Measurements from ENCODE around the gene FBXO15.

The FBXO15 gene

DNA sequence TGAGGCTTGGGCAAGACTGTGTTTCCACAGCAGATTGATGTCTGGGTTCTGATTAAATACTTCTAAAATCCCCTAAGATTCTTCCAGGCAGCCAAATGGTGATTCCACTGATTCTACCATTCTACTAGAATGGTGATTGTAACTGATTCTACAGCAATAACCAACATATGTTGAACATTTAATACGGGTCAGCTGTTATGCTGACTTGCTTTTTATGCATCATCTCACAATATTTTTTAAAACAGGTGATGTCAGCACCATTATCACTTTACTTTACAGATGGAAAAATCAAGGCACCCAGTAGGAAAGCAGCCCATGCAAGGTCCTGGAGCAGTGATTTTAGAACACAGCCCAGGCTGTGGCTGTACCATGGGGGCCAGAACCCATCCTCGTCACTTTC, 38.2 kb upstream of the FBXO15 start:
- CTCF ChIA-PET = interaction anchor here (1.1 to 1.4 kb wide), 2 partner anchors 11 to 156 kb away, joined by 4 to 5 read pairs; no protein-coding TSS in a partner anchor
- H3K4me3 ChIP-seq (ENCODE audit: low read depth, low read length) = no peak overlapping the region

DNA sequence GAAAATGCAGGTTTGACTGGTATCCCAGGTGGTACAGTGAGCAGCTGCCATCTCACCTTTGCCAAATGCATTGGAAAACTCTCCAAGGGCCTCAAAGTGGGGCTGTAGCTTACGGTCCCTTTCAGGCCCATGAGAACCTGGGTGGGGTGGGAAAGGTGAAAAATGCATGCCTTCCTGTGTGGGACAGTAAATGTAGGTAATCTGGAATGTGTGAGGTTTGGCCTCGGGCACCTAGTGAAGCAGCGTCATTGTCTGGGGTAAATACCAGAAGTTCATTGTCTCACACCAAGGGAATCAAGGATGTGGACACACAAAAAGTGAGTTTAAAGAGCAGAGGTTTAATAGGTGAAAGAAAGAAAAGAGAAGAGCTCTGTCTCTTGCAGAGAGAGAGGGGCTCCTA, 37.2 kb upstream of the FBXO15 start:
- Histone ChIP-seq H3K4me1 (ENCODE audit: control insufficient read depth, insufficient read depth, low read length) (no peaks in the 10 kb centered on the region; the same call in 1 of the 2 replicates), H3K4me3 (ENCODE audit: low read depth, low read length) (no peak overlapping the region), H3K36me3 (ENCODE audit: control insufficient read depth in 2 of 2, insufficient read depth in 1 of 2, low read length in 2 of 2) (no peaks in the 10 kb centered on the region), H3K27ac (ENCODE audit: extremely low read depth, low read depth, low read length) (no peak overlapping the region), H3K9me3 (ENCODE audit: control insufficient read depth, insufficient read depth, low read depth, low read length) (no peaks in the 10 kb centered on the region)
- CTCF ChIA-PET = interaction anchor here (0.5 to 1.4 kb wide), 5 partner anchors 9 to 367 kb away, joined by 3 to 5 read pairs (median 3); no protein-coding TSS in a partner anchor
- POLR2A ChIA-PET = no interaction called here
- TF ChIP-seq ZBTB7A (tag by site-specific recombination; IDR thresholded peaks at IDR 0.05; ENCODE audit: low read depth) = no peak
- no peak for TF ChIP-seq ZNF184 (tag by site-specific recombination; IDR thresholded peaks at IDR 0.05)
- TF ChIP-seq ZNF621 (tag by site-specific recombination; IDR thresholded peaks at IDR 0.05) = no peak
- no peak for TF ChIP-seq ZNF433 (tag by site-specific recombination; IDR thresholded peaks at IDR 0.05; ENCODE audit: low read depth)
- TF ChIP-seq ZNF366 (tag by site-specific recombination; conservative IDR thresholded peaks at IDR 0.05) = no peak
- TF ChIP-seq ZNF133 (tag by site-specific recombination; IDR thresholded peaks at IDR 0.05) = no peak
- TF ChIP-seq SP2 (tag by site-specific recombination; IDR thresholded peaks at IDR 0.05) = no peak
- TF ChIP-seq ZNF335 (tag by site-specific recombination; conservative IDR thresholded peaks at IDR 0.05) = no peak
- no peak for TF ChIP-seq BCL11B (tag by site-specific recombination; IDR thresholded peaks at IDR 0.05; ENCODE audit: low read depth)
- TF ChIP-seq REPIN1 (tag by site-specific recombination; IDR thresholded peaks at IDR 0.05; ENCODE audit: low read depth) = no peak
- TF ChIP-seq ZNF610 (tag by site-specific recombination; IDR thresholded peaks at IDR 0.05; ENCODE audit: borderline replicate concordance) = no peak
- no peak for TF ChIP-seq ZNF274 (IDR thresholded peaks at IDR 0.05; ENCODE audit: low read length)
- TF ChIP-seq ZNF274 (tag by site-specific recombination; IDR thresholded peaks at IDR 0.05; ENCODE audit: borderline replicate concordance) = no peak
- TF ChIP-seq, protein P1, sequence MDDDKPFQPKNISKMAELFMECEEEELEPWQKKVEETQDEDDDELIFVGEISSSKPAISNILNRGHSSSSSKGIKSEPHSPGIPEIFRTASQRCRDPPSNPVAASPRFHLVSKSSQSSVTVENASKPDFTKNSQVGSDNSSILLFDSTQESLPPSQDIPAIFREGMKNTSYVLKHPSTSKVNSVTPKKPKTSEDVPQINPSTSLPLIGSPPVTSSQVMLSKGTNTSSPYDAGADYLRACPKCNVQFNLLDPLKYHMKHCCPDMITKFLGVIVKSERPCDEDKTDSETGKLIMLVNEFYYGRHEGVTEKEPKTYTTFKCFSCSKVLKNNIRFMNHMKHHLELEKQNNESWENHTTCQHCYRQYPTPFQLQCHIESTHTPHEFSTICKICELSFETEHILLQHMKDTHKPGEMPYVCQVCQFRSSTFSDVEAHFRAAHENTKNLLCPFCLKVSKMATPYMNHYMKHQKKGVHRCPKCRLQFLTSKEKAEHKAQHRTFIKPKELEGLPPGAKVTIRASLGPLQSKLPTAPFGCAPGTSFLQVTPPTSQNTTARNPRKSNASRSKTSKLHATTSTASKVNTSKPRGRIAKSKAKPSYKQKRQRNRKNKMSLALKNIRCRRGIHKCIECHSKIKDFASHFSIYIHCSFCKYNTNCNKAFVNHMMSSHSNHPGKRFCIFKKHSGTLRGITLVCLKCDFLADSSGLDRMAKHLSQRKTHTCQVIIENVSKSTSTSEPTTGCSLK (tag by site-specific recombination; IDR thresholded peaks at IDR 0.05) = no peak
- TF ChIP-seq, protein P2, sequence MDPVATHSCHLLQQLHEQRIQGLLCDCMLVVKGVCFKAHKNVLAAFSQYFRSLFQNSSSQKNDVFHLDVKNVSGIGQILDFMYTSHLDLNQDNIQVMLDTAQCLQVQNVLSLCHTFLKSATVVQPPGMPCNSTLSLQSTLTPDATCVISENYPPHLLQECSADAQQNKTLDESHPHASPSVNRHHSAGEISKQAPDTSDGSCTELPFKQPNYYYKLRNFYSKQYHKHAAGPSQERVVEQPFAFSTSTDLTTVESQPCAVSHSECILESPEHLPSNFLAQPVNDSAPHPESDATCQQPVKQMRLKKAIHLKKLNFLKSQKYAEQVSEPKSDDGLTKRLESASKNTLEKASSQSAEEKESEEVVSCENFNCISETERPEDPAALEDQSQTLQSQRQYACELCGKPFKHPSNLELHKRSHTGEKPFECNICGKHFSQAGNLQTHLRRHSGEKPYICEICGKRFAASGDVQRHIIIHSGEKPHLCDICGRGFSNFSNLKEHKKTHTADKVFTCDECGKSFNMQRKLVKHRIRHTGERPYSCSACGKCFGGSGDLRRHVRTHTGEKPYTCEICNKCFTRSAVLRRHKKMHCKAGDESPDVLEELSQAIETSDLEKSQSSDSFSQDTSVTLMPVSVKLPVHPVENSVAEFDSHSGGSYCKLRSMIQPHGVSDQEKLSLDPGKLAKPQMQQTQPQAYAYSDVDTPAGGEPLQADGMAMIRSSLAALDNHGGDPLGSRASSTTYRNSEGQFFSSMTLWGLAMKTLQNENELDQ (tag by site-specific recombination; IDR thresholded peaks at IDR 0.05; ENCODE audit: low read depth) = no peak
- TF ChIP-seq ZBTB20 (tag by site-specific recombination; IDR thresholded peaks at IDR 0.05) = no peak
- no peak for TF ChIP-seq YY2 (tag by site-specific recombination; IDR thresholded peaks at IDR 0.05)
- TF ChIP-seq, protein P3, sequence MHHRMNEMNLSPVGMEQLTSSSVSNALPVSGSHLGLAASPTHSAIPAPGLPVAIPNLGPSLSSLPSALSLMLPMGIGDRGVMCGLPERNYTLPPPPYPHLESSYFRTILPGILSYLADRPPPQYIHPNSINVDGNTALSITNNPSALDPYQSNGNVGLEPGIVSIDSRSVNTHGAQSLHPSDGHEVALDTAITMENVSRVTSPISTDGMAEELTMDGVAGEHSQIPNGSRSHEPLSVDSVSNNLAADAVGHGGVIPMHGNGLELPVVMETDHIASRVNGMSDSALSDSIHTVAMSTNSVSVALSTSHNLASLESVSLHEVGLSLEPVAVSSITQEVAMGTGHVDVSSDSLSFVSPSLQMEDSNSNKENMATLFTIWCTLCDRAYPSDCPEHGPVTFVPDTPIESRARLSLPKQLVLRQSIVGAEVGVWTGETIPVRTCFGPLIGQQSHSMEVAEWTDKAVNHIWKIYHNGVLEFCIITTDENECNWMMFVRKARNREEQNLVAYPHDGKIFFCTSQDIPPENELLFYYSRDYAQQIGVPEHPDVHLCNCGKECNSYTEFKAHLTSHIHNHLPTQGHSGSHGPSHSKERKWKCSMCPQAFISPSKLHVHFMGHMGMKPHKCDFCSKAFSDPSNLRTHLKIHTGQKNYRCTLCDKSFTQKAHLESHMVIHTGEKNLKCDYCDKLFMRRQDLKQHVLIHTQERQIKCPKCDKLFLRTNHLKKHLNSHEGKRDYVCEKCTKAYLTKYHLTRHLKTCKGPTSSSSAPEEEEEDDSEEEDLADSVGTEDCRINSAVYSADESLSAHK (tag by site-specific recombination; IDR thresholded peaks at IDR 0.05) = no peak

More for the DNA sequence above, 38.2 kb upstream of the FBXO15 start:
- TF ChIP-seq ZNF366 (tag by site-specific recombination; conservative IDR thresholded peaks at IDR 0.05) (no peak), ZNF555 (tag by site-specific recombination; conservative IDR thresholded peaks at IDR 0.05) (no peak), ZNF37A (tag by site-specific recombination; IDR thresholded peaks at IDR 0.05) (no peak), ZNF660 (tag by site-specific recombination; IDR thresholded peaks at IDR 0.05) (no peak), ZNF138 (tag by site-specific recombination; IDR thresholded peaks at IDR 0.05; ENCODE audit: borderline replicate concordance) (no peak), BCL11A (tag by site-specific recombination; IDR thresholded peaks at IDR 0.05; ENCODE audit: low read depth) (no peak), ZNF664 (tag by site-specific recombination; IDR thresholded peaks at IDR 0.05) (no peak), ZNF76 (tag by site-specific recombination; IDR thresholded peaks at IDR 0.05; ENCODE audit: borderline replicate concordance, low read depth) (no peak), HOXD13 (CRISPR knock-in tag; IDR thresholded peaks at IDR 0.05; ENCODE audit: borderline replicate concordance) (no peak), HOXA7 (CRISPR knock-in tag; IDR thresholded peaks at IDR 0.05; ENCODE audit: borderline replicate concordance) (no peak), ZSCAN30 (tag by site-specific recombination; IDR thresholded peaks at IDR 0.05) (no peak), WT1 (tag by site-specific recombination; IDR thresholded peaks at IDR 0.05) (no peak), ZNF837 (tag by site-specific recombination; IDR thresholded peaks at IDR 0.05) (no peak), ZBTB20 (tag by site-specific recombination; IDR thresholded peaks at IDR 0.05) (no peak), ZNF596 (tag by site-specific recombination; IDR thresholded peaks at IDR 0.05) (no peak), ZNF274 (IDR thresholded peaks at IDR 0.05; ENCODE audit: low read length) (no peak), ZNF274 (tag by site-specific recombination; IDR thresholded peaks at IDR 0.05; ENCODE audit: borderline replicate concordance) (no peak)
- TF ChIP-seq, protein P4, sequence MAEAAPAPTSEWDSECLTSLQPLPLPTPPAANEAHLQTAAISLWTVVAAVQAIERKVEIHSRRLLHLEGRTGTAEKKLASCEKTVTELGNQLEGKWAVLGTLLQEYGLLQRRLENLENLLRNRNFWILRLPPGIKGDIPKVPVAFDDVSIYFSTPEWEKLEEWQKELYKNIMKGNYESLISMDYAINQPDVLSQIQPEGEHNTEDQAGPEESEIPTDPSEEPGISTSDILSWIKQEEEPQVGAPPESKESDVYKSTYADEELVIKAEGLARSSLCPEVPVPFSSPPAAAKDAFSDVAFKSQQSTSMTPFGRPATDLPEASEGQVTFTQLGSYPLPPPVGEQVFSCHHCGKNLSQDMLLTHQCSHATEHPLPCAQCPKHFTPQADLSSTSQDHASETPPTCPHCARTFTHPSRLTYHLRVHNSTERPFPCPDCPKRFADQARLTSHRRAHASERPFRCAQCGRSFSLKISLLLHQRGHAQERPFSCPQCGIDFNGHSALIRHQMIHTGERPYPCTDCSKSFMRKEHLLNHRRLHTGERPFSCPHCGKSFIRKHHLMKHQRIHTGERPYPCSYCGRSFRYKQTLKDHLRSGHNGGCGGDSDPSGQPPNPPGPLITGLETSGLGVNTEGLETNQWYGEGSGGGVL (tag by site-specific recombination; IDR thresholded peaks at IDR 0.05) = no peak
- H3K9me3 ChIP-seq (ENCODE audit: control insufficient read depth, insufficient read depth, low read depth, low read length) = no peaks in the 10 kb centered on the region
- POLR2A ChIA-PET = no interaction called here
- H3K4me1 ChIP-seq (ENCODE audit: control insufficient read depth, insufficient read depth, low read length) = no peaks in the 10 kb centered on the region; the same call in 1 of the 2 replicates
- no peaks in the 10 kb centered on the region for H3K36me3 ChIP-seq (ENCODE audit: control insufficient read depth in 2 of 2, insufficient read depth in 1 of 2, low read length in 2 of 2)
- no peak overlapping the region for H3K27ac ChIP-seq (ENCODE audit: extremely low read depth, low read depth, low read length)

All from HEK293 (cell line).